ENCODE data around the gene DRAM2.

DNA sequence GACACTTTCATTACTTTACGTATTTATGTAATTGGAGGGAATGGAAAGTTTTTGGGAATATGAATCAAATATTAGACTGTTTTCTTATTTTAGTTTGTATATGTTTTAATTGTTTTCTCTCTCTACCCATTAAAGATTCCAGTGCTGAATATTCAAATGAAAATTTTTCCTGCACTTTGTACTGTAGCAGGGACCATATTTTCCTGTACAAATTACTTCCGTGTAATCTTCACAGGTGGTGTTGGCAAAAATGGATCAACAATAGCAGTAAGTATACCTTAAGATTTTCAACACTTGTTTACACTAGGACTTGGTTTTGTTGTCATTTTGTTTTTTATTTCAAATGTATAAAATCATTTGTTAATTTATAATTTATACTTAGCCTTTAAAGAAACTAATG, 42.2 kb upstream of the DRAM2 start:
- no peak for TF ChIP-seq CTCF (IDR thresholded peaks at IDR 0.05)
- TF ChIP-seq, protein P1, sequence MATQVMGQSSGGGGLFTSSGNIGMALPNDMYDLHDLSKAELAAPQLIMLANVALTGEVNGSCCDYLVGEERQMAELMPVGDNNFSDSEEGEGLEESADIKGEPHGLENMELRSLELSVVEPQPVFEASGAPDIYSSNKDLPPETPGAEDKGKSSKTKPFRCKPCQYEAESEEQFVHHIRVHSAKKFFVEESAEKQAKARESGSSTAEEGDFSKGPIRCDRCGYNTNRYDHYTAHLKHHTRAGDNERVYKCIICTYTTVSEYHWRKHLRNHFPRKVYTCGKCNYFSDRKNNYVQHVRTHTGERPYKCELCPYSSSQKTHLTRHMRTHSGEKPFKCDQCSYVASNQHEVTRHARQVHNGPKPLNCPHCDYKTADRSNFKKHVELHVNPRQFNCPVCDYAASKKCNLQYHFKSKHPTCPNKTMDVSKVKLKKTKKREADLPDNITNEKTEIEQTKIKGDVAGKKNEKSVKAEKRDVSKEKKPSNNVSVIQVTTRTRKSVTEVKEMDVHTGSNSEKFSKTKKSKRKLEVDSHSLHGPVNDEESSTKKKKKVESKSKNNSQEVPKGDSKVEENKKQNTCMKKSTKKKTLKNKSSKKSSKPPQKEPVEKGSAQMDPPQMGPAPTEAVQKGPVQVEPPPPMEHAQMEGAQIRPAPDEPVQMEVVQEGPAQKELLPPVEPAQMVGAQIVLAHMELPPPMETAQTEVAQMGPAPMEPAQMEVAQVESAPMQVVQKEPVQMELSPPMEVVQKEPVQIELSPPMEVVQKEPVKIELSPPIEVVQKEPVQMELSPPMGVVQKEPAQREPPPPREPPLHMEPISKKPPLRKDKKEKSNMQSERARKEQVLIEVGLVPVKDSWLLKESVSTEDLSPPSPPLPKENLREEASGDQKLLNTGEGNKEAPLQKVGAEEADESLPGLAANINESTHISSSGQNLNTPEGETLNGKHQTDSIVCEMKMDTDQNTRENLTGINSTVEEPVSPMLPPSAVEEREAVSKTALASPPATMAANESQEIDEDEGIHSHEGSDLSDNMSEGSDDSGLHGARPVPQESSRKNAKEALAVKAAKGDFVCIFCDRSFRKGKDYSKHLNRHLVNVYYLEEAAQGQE (IDR thresholded peaks at IDR 0.05; ENCODE audit: insufficient read depth in 1 of 2, low read depth in 2 of 2, low read length in 1 of 2) = no peak

All from Panc1 (cell line).